Panc1 (cell line): ENCODE results near the gene TMCO4.
"Not testable (repeated sequence)": the region's sequence is repeated elsewhere in the genome, so short reads cannot be mapped to it uniquely, and the experiment has no call there.

ENCODE experiments used
- CTCF ChIP-seq: fragments of 450-650 bp; IDR thresholded peaks from 2 replicates; pipeline ENCODE4 v1.5.1; 2017; ENCODE audit warnings: mild to moderate bottlenecking
- POLR2AphosphoS5 ChIP-seq: IDR thresholded peaks from 2 replicates; pipeline ENCODE4 v1.6.1; 2012; ENCODE audit warnings: mild to moderate bottlenecking, low read depth, low read length, moderate library complexity
- TCF7L2 ChIP-seq: IDR thresholded peaks from 2 replicates; pipeline ENCODE4 v1.6.1; 2011; ENCODE audit warnings: mild to moderate bottlenecking, low read depth, low read length, inconsistent platforms

GRCh38 chr1:19816737-19817086 lies 17.0 kb upstream of the TMCO4 start:
- not testable (repeated sequence) for TF ChIP-seq CTCF, POLR2AphosphoS5, TCF7L2
